Chondrocyte (in vitro differentiated cells): ENCODE data around the gene VARS1. TPM values are rescaled to one million over a fixed set of nuclear protein-coding genes. Genes with fewer than 3 reads are reported as not detected.
"Not testable (repeated sequence)": the region's sequence is repeated elsewhere in the genome, so short reads cannot be mapped to it uniquely, and the experiment has no call there.

ENCODE experiments used
- DNase-seq: peaks from one replicate; pipeline ENCODE4 v3.0.0; 2021; ENCODE audit warnings: mixed read lengths, low spot score
- H3K27ac Mint-ChIP-seq: one replicate; pipeline ENCODE4 v1.8.0; 2021; ENCODE audit warnings: mild to moderate bottlenecking, moderate library complexity, mixed read lengths; ENCODE audit not compliant: unreplicated experiment
- H3K27me3 Mint-ChIP-seq: 2 replicates; pipeline ENCODE4 v1.8.0; 2021; ENCODE audit warnings: low read depth, mixed read lengths
- H3K36me3 Mint-ChIP-seq: 2 replicates; pipeline ENCODE4 v1.8.0; 2021; ENCODE audit warnings: low read depth, mixed read lengths
- H3K4me1 Mint-ChIP-seq: 2 replicates; pipeline ENCODE4 v1.8.0; 2021; ENCODE audit warnings: low read depth, mild to moderate bottlenecking, mixed read lengths
- H3K4me3 Mint-ChIP-seq: one replicate; pipeline ENCODE4 v1.8.0; 2021; ENCODE audit warnings: mild to moderate bottlenecking, moderate library complexity, mixed read lengths; ENCODE audit not compliant: unreplicated experiment
- H3K9me3 Mint-ChIP-seq: 2 replicates; pipeline ENCODE4 v1.8.0; 2021; ENCODE audit warnings: low read depth, mixed read lengths
- total RNA-seq: library from RNA; stranded (reverse); gene quantifications from 3 replicates; pipeline ENCODE4 v1.2.1, GENCODE V29; 2021
- TF ChIP-seq, protein P1 (sequence below): fragments of 200-600 bp; sonication (generic); IDR thresholded peaks from 2 replicates; pipeline ENCODE4 v1.5.0; 2021; ENCODE audit warnings: antibody characterized with exemption, mild to moderate bottlenecking, moderate library complexity

VARS1 gene
- total RNA-seq, 1 donor from 2014 or later, result 71.1 TPM

DNA sequence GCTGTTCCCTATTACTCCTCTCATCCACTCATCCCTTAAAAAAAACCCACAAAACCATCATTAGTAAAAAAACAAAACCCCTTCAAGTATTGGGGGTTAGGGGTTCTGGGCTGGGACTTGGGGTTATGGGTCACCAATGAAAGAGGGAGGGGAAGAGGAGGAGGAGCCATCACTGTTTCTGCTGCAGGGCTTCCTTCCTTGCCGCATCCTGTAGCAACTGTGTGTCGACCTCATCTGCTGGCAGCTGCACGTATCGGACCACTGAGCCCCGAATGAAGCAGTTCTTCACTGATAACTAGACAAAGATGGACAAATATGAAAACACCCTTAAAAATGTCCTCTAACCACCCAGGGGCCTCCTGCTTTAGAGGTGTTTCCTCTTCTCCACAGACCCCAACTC is 2.0 kb upstream of the VARS1 start:
- no peaks in the 10 kb centered on the region for H3K9me3 Mint-ChIP-seq
- no peak overlapping the region for H3K4me3 Mint-ChIP-seq
- H3K27me3 Mint-ChIP-seq, result no peaks in the 10 kb centered on the region
- H3K4me1 Mint-ChIP-seq, result peaks cover 20% of the 10 kb centered on the region
- H3K36me3 Mint-ChIP-seq, result no peaks in the 10 kb centered on the region
- H3K27ac Mint-ChIP-seq, result peak overlapping the region; percentile 12
- DNase-seq, result peak; percentile 25
- TF ChIP-seq, protein P1, sequence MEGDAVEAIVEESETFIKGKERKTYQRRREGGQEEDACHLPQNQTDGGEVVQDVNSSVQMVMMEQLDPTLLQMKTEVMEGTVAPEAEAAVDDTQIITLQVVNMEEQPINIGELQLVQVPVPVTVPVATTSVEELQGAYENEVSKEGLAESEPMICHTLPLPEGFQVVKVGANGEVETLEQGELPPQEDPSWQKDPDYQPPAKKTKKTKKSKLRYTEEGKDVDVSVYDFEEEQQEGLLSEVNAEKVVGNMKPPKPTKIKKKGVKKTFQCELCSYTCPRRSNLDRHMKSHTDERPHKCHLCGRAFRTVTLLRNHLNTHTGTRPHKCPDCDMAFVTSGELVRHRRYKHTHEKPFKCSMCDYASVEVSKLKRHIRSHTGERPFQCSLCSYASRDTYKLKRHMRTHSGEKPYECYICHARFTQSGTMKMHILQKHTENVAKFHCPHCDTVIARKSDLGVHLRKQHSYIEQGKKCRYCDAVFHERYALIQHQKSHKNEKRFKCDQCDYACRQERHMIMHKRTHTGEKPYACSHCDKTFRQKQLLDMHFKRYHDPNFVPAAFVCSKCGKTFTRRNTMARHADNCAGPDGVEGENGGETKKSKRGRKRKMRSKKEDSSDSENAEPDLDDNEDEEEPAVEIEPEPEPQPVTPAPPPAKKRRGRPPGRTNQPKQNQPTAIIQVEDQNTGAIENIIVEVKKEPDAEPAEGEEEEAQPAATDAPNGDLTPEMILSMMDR, result no peak

DNA sequence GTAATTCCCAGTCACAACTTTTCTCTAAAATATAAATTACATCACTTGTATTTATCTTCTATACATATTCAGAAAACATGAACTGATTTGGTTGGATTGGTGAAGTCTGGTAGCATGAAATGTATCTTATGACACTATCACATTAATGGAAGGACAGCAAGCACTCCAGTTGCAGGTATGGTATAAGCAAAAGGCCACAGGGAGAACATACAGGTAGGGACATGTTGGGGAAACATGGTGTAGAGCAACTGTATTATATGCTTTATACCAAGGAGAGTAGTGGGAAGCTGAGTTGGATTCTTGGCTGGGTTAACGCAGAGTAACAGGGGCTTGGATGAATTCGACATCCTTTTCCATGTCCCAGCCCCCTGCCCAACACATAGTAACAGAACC is 1.4 kb upstream of the VARS1 start:
- Mint-ChIP-seq H3K27me3 (no peaks in the 10 kb centered on the region), H3K27ac (peak overlapping the region; percentile 55), H3K4me3 (no peak overlapping the region), H3K4me1 (peaks cover 21% of the 10 kb centered on the region), H3K36me3 (peaks cover 3% of the 10 kb centered on the region), H3K9me3 (no peaks in the 10 kb centered on the region)
- TF ChIP-seq, protein P1, result no peak
- no peak for DNase-seq

DNA sequence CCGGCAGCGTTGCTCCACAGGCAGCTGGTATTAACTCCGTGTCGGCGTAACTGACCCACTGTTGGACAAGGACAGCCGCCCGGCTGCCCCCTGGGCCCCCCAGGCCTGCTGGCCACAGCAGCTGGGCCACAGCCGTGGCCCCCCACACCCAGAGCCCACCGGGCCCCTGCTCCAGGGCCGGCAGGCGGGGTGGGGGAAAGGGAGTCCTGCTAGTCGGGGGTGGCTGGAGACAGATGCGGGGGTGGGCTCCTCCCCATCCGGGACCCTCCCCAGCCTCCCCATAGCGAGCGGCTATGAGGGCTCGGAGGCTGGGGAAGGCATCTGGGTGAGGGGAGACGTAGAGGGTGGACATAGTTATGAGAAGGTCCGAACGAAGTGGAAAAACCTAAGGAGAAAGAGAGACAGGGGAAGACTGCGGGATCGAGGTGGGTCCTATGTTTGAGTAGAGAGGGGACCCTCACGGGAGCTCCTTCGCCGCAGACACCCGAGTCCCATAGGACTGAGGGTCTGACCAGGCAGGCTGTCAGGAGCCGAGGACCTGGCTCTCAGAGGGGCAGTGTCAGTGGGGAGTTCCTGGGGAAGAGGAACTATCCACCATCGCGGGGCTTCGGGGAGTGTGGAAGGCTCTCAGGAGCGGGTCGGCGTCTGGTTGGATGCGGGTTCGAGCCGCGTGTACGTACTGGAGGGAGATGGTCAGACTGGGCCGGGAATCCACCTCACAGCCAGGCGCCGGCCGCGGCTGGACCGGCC is 511 bp downstream of the VARS1 start:
- TF ChIP-seq, protein P1, result no peak
- peak; percentile 87 for DNase-seq
- no peaks in the 10 kb centered on the region for H3K9me3 Mint-ChIP-seq
- peaks cover 11% of the 10 kb centered on the region for H3K36me3 Mint-ChIP-seq
- peak overlapping the region; percentile 99 for H3K4me3 Mint-ChIP-seq
- H3K4me1 Mint-ChIP-seq, result peaks cover 25% of the 10 kb centered on the region
- H3K27me3 Mint-ChIP-seq, result no peaks in the 10 kb centered on the region
- H3K27ac Mint-ChIP-seq, result peak overlapping the region; percentile 100

- no peak for DNase-seq
- Mint-ChIP-seq H3K9me3 (no peaks in the 10 kb centered on the region), H3K4me1 (peaks cover 25% of the 10 kb centered on the region), H3K27me3 (no peaks in the 10 kb centered on the region), H3K36me3 (peaks cover 11% of the 10 kb centered on the region), H3K4me3 (peak overlapping the region; percentile 99), H3K27ac (peak overlapping the region; percentile 90)
- TF ChIP-seq, protein P1, result no peak
Observed at GRCh38 chr6:31794294-31794865, 1.2 kb downstream of the VARS1 start.

- H3K27me3 Mint-ChIP-seq, H3K9me3 Mint-ChIP-seq, DNase-seq: not testable (repeated sequence)
- peaks cover 11% of the 10 kb centered on the region for H3K36me3 Mint-ChIP-seq
- H3K4me1 Mint-ChIP-seq, result peaks cover 25% of the 10 kb centered on the region
- H3K27ac Mint-ChIP-seq, result peak overlapping the region; percentile 90
- peak overlapping the region; percentile 99 for H3K4me3 Mint-ChIP-seq
Observed at GRCh38 chr6:31793927-31794245, 1.7 kb downstream of the VARS1 start.

DNA sequence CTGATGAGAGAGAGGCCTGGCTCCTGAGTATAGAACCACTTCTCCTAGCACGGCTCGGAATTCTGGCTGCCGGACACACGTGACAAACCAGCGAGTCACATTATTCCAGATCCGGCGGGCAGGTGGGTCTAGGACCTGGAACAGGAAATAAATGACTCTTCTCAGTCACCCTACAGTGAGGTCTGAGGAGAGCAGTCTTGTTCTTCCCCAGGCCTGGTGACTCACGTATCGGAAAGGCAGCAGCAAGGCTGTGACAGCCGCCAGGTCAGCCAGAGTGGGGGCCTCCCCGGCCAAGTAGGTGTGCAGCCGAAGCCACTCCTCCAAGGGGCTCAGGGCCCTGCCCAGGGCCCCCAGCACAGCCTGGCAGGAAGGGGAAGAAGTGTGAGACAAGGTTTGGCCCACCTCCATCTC is 2.8 kb downstream of the VARS1 start:
- peaks cover 11% of the 10 kb centered on the region for H3K36me3 Mint-ChIP-seq
- TF ChIP-seq, protein P1, result no peak
- no peaks in the 10 kb centered on the region for H3K27me3 Mint-ChIP-seq
- peaks cover 25% of the 10 kb centered on the region for H3K4me1 Mint-ChIP-seq
- DNase-seq, result no peak
- peak overlapping the region; percentile 90 for H3K27ac Mint-ChIP-seq
- no peaks in the 10 kb centered on the region for H3K9me3 Mint-ChIP-seq
- H3K4me3 Mint-ChIP-seq, result no peak overlapping the region
